ENCODE results near the gene FBXO11. TPM values are rescaled to one million over a fixed set of nuclear protein-coding genes. Genes with fewer than 3 reads are reported as not detected.

The FBXO11 gene
- polyA plus RNA-seq, 1 donor (not counting 4 experiments of a cell fraction or from before 2014, with no cell fraction given): 45.5 TPM

DNA sequence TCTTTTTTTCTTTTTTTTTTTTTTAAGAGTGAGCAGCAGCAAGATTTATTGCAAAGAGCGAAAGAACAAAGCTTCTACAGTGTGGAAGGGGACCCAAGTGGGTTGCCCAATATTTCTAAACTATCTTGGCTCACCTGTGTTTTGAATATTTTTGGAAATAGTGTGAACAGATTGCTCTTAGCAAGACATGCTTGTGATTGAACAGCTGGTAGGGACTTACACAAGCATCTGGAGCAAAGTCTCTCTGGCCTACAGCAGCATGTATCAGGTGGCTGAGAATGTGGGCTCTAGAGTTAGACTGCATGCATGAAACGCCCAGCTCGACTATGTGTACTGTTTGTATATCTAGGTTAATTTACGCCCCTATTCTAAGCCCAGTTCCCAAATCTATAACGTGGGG lies 40.3 kb upstream of the FBXO11 start:
- H3K27ac ChIP-seq (ENCODE audit: control insufficient read depth, insufficient read depth, low read length): no peak overlapping the region
- H3K4me3 ChIP-seq (ENCODE audit: control insufficient read depth in 2 of 3, extremely low read depth in 1 of 3, insufficient read depth in 2 of 3, low read depth in 1 of 3, low read length in 3 of 3): no peak overlapping the region
- H3K4me1 ChIP-seq (ENCODE audit: control insufficient read depth, extremely low read depth, insufficient read depth, low read length): no peaks in the 10 kb centered on the region
- dilution Hi-C loops (cut with MboI; ENCODE audit: extremely low pct_ligation_motif_present, low sequenced_read_pairs): no loop called here
- H3K27me3 ChIP-seq (ENCODE audit: control insufficient read depth, extremely low read depth, insufficient read depth, low read length): no peaks in the 10 kb centered on the region
- DNase-seq (ENCODE audit: low read depth, low spot score) (no peak), FAIRE-seq (no peak)
- no peaks in the 10 kb centered on the region for H3K79me2 ChIP-seq (ENCODE audit: control insufficient read depth, insufficient read depth, low read length)
- H3K9ac ChIP-seq (ENCODE audit: control insufficient read depth, extremely low read depth, insufficient read depth, low read length): no peak overlapping the region
- no peak overlapping the region for H2AFZ ChIP-seq (ENCODE audit: control insufficient read depth, low read length)
- H4K20me1 ChIP-seq (ENCODE audit: control insufficient read depth, extremely low read depth, insufficient read depth, low read length): no peaks in the 10 kb centered on the region
- no peaks in the 10 kb centered on the region for H3K9me3 ChIP-seq (ENCODE audit: control insufficient read depth, low read depth, low read length)
- H3K36me3 ChIP-seq (ENCODE audit: control insufficient read depth in 2 of 2, extremely low read depth in 1 of 2, insufficient read depth in 2 of 2, low read length in 2 of 2): no peaks in the 10 kb centered on the region
- no peaks in the 10 kb centered on the region for H3K9me1 ChIP-seq (ENCODE audit: control insufficient read depth, extremely low read depth, insufficient read depth, low read length)
- H3K4me2 ChIP-seq (ENCODE audit: control insufficient read depth, extremely low read depth, insufficient read depth, low read depth, low read length): no peak overlapping the region
- TF ChIP-seq, protein P1, sequence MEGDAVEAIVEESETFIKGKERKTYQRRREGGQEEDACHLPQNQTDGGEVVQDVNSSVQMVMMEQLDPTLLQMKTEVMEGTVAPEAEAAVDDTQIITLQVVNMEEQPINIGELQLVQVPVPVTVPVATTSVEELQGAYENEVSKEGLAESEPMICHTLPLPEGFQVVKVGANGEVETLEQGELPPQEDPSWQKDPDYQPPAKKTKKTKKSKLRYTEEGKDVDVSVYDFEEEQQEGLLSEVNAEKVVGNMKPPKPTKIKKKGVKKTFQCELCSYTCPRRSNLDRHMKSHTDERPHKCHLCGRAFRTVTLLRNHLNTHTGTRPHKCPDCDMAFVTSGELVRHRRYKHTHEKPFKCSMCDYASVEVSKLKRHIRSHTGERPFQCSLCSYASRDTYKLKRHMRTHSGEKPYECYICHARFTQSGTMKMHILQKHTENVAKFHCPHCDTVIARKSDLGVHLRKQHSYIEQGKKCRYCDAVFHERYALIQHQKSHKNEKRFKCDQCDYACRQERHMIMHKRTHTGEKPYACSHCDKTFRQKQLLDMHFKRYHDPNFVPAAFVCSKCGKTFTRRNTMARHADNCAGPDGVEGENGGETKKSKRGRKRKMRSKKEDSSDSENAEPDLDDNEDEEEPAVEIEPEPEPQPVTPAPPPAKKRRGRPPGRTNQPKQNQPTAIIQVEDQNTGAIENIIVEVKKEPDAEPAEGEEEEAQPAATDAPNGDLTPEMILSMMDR (optimal IDR thresholded peaks at IDR 0.05 in 1 of 3, IDR thresholded peaks at IDR 0.05 in 1 of 3, conservative IDR thresholded peaks at IDR 0.05 in 1 of 3; ENCODE audit: extremely low read depth in 1 of 3, insufficient read depth in 2 of 3, low read length in 3 of 3): no peak
- no peak for TF ChIP-seq EZH2 (IDR thresholded peaks at IDR 0.05; ENCODE audit: low read length)

DNA sequence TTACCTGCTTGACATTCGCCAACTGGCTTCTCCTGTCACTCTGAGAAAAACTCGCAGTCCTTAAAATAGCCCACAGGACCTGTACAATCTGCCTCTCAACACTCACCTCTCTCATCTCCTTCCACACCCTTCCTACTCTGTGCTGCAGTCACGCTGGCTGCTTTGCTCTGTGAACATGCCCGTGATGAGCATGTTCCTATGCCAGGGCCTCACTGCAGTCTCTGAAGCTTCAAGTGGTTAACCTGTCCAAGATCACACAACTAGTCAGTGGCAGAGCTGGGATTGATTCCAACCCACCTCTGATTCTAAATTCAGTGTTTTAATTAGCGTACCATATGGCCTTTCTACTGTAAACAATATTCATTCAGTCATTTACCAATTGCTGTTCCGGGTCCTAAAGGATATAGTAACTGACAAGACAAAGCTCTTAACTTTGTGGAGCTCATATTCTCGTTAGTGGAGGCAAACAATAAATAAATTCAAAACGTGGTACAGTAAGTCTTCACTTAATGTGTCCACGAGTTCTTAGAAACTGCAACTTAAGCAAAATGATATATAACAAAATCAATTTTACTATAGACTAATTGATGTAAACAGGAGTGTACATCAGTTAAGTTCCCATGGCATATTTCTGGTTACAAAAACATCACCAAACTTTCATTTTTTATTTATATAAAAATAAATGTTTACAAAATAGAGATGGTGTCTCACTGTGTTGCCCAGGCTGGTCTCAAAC lies 38.9 kb upstream of the FBXO11 start:
- Histone ChIP-seq H3K36me3 (ENCODE audit: control insufficient read depth in 2 of 2, extremely low read depth in 1 of 2, insufficient read depth in 2 of 2, low read length in 2 of 2) (no peaks in the 10 kb centered on the region), H2AFZ (ENCODE audit: control insufficient read depth, low read length) (no peak overlapping the region), H3K4me2 (ENCODE audit: control insufficient read depth, extremely low read depth, insufficient read depth, low read depth, low read length) (no peak overlapping the region), H3K9me3 (ENCODE audit: control insufficient read depth, low read depth, low read length) (no peaks in the 10 kb centered on the region), H3K27ac (ENCODE audit: control insufficient read depth, insufficient read depth, low read length) (no peak overlapping the region), H4K20me1 (ENCODE audit: control insufficient read depth, extremely low read depth, insufficient read depth, low read length) (no peaks in the 10 kb centered on the region), H3K4me1 (ENCODE audit: control insufficient read depth, extremely low read depth, insufficient read depth, low read length) (no peaks in the 10 kb centered on the region), H3K79me2 (ENCODE audit: control insufficient read depth, insufficient read depth, low read length) (no peaks in the 10 kb centered on the region), H3K9ac (ENCODE audit: control insufficient read depth, extremely low read depth, insufficient read depth, low read length) (no peak overlapping the region), H3K27me3 (ENCODE audit: control insufficient read depth, extremely low read depth, insufficient read depth, low read length) (no peaks in the 10 kb centered on the region), H3K9me1 (ENCODE audit: control insufficient read depth, extremely low read depth, insufficient read depth, low read length) (no peaks in the 10 kb centered on the region), H3K4me3 (ENCODE audit: control insufficient read depth in 2 of 3, extremely low read depth in 1 of 3, insufficient read depth in 2 of 3, low read depth in 1 of 3, low read length in 3 of 3) (no peak overlapping the region)
- dilution Hi-C loops (cut with MboI; ENCODE audit: extremely low pct_ligation_motif_present, low sequenced_read_pairs): no loop called here
- FAIRE-seq (no peak), DNase-seq (ENCODE audit: low read depth, low spot score) (no peak)
- TF ChIP-seq EZH2 (IDR thresholded peaks at IDR 0.05; ENCODE audit: low read length): no peak
- TF ChIP-seq, protein P1 (optimal IDR thresholded peaks at IDR 0.05 in 1 of 3, IDR thresholded peaks at IDR 0.05 in 1 of 3, conservative IDR thresholded peaks at IDR 0.05 in 1 of 3; ENCODE audit: extremely low read depth in 1 of 3, insufficient read depth in 2 of 3, low read length in 3 of 3): no peak
